Activated naive CD8-positive, alpha-beta T cell treated with anti-CD3 and anti-CD28 coated beads, Interleukin-2, amount 50 U/mL, for 24 hours (primary cell): ENCODE measurements around the gene OAS2.
"Not testable (repeated sequence)": the region's sequence is repeated elsewhere in the genome, so short reads cannot be mapped to it uniquely, and the experiment has no call there.

Experiments used
- ATAC-seq: fragments of 150-1000 bp; cut with Tn5 transposase; one replicate; pipeline ENCODE4 v1.10.0; 2021
- DNase-seq: peaks from one replicate; pipeline ENCODE4 v3.0.0; 2021
- H3K27ac Mint-ChIP-seq: one replicate; pipeline ENCODE4 v1.8.0; 2021; ENCODE audit warnings: mild to moderate bottlenecking, mixed read lengths
- H3K27me3 Mint-ChIP-seq: one replicate; pipeline ENCODE4 v1.8.0; 2021; ENCODE audit warnings: mixed read lengths
- H3K36me3 Mint-ChIP-seq: one replicate; pipeline ENCODE4 v1.8.0; 2021; ENCODE audit warnings: low read depth, mixed read lengths
- H3K4me1 Mint-ChIP-seq: one replicate; pipeline ENCODE4 v1.8.0; 2021; ENCODE audit warnings: mixed read lengths
- H3K4me3 Mint-ChIP-seq: one replicate; pipeline ENCODE4 v1.8.0; 2021; ENCODE audit warnings: mild to moderate bottlenecking, moderate library complexity, mixed read lengths
- H3K9me3 Mint-ChIP-seq: one replicate; pipeline ENCODE4 v1.8.0; 2021; ENCODE audit warnings: mixed read lengths

Gene OAS2

DNA sequence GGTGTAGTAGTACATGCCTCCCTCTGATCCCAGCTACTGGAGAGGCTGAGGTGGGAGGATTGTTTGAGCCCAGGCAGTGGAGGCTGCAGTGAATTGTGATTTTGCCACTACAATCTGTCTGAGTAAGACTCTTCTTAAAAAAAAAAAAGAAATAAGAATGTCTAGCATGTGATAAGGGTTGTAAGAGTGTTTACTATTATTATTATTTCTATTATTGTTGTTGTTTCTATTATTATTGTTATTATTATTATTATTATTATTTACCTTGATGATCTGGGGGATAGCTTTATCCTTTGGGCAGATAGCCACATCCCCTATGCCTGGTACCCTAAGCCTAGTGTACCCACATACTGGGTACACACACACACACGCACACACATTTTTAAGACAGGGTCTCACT, 35.7 kb upstream of the OAS2 start:
- no peaks in the 10 kb centered on the region for H3K27me3 Mint-ChIP-seq
- no peaks in the 10 kb centered on the region for H3K9me3 Mint-ChIP-seq
- DNase-seq (no peak), ATAC-seq (no peak)
- H3K4me1 Mint-ChIP-seq: peaks cover 23% of the 10 kb centered on the region
- no peak overlapping the region for H3K27ac Mint-ChIP-seq
- H3K36me3 Mint-ChIP-seq: peaks cover 16% of the 10 kb centered on the region
- H3K4me3 Mint-ChIP-seq: no peak overlapping the region

- H3K27me3 Mint-ChIP-seq: no peaks in the 10 kb centered on the region
- no peak overlapping the region for H3K27ac Mint-ChIP-seq
- ATAC-seq: no peak
- H3K36me3 Mint-ChIP-seq: peaks cover 21% of the 10 kb centered on the region
- no peaks in the 10 kb centered on the region for H3K9me3 Mint-ChIP-seq
- no peak overlapping the region for H3K4me3 Mint-ChIP-seq
- peaks cover 13% of the 10 kb centered on the region for H3K4me1 Mint-ChIP-seq
- DNase-seq: no peak
Measured at GRCh38 chr12:112944024-112944690, 34.2 kb upstream of the OAS2 start.

GRCh38 chr12:112945515-112945914, 32.8 kb upstream of the OAS2 start:
- ATAC-seq (no peak), DNase-seq (no peak)
- no peak overlapping the region for H3K27ac Mint-ChIP-seq
- no peak overlapping the region for H3K4me3 Mint-ChIP-seq
- peaks cover under 1% of the 10 kb centered on the region for H3K4me1 Mint-ChIP-seq
- H3K36me3 Mint-ChIP-seq: peaks cover 22% of the 10 kb centered on the region
- H3K9me3 Mint-ChIP-seq: no peaks in the 10 kb centered on the region
- no peaks in the 10 kb centered on the region for H3K27me3 Mint-ChIP-seq

- Mint-ChIP-seq H3K36me3 (peaks cover 29% of the 10 kb centered on the region), H3K9me3 (no peaks in the 10 kb centered on the region), H3K4me1 (no peaks in the 10 kb centered on the region), H3K27me3 (no peaks in the 10 kb centered on the region), H3K27ac (no peak overlapping the region), H3K4me3 (no peak overlapping the region)
- DNase-seq (no peak), ATAC-seq (no peak)
Measured at GRCh38 chr12:112946236-112947000, 31.9 kb upstream of the OAS2 start.

DNA sequence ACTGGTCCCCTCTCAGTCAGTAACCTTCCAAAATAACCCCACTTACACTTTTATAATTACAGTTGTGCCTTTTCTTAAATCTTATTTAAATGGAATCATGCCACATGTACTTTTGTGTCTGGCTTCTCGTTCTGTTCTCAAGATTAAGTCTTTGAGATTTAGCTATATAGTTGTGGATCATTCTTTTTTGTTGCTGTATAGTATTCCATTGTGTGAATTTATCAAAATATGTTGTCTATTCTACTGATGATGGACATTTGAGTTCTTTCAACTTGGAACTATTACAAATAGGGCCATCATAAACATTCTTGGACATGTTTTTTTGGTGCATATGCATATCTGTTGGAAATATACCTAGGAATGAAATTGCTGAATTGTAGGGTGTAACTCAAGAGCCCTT, 31.0 kb upstream of the OAS2 start:
- Mint-ChIP-seq H3K4me1 (no peaks in the 10 kb centered on the region), H3K27ac (no peak overlapping the region), H3K27me3 (no peaks in the 10 kb centered on the region), H3K36me3 (peaks cover 34% of the 10 kb centered on the region), H3K4me3 (no peak overlapping the region), H3K9me3 (no peaks in the 10 kb centered on the region)
- DNase-seq: no peak
- no peak for ATAC-seq

DNA sequence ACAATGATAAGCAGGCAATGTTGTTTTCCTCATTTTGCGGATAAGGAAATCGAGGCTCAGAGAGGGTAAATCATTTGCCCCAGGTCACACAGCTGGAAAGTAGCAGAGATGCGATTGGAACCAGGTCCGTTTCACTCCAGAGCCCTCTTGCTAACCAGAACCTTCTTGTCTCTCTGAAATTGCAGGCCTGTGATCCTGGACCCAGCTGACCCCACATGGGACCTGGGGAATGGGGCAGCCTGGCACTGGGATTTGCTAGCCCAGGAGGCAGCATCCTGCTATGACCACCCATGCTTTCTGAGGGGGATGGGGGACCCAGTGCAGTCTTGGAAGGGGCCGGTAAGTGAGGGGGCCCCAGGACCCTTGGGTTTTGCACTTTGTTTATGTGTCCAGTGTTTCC, 30.6 kb upstream of the OAS2 start:
- Mint-ChIP-seq H3K4me1 (no peaks in the 10 kb centered on the region), H3K27me3 (no peaks in the 10 kb centered on the region), H3K4me3 (no peak overlapping the region), H3K36me3 (peaks cover 38% of the 10 kb centered on the region), H3K9me3 (no peaks in the 10 kb centered on the region), H3K27ac (no peak overlapping the region)
- DNase-seq (no peak), ATAC-seq (no peak)

GRCh38 chr12:112948806-112949205, 29.5 kb upstream of the OAS2 start:
- no peak overlapping the region for H3K4me3 Mint-ChIP-seq
- H3K27me3 Mint-ChIP-seq: no peaks in the 10 kb centered on the region
- no peak overlapping the region for H3K27ac Mint-ChIP-seq
- H3K4me1 Mint-ChIP-seq: no peaks in the 10 kb centered on the region
- H3K36me3 Mint-ChIP-seq: peaks cover 43% of the 10 kb centered on the region
- ATAC-seq: no peak
- DNase-seq: no peak
- no peaks in the 10 kb centered on the region for H3K9me3 Mint-ChIP-seq

GRCh38 chr12:112950701-112951100, 27.6 kb upstream of the OAS2 start:
- no peak overlapping the region for H3K27ac Mint-ChIP-seq
- H3K4me1 Mint-ChIP-seq: no peaks in the 10 kb centered on the region
- H3K9me3 Mint-ChIP-seq: no peaks in the 10 kb centered on the region
- ATAC-seq: no peak
- no peak for DNase-seq
- no peaks in the 10 kb centered on the region for H3K27me3 Mint-ChIP-seq
- H3K4me3 Mint-ChIP-seq: no peak overlapping the region
- H3K36me3 Mint-ChIP-seq: peaks cover 45% of the 10 kb centered on the region

DNA sequence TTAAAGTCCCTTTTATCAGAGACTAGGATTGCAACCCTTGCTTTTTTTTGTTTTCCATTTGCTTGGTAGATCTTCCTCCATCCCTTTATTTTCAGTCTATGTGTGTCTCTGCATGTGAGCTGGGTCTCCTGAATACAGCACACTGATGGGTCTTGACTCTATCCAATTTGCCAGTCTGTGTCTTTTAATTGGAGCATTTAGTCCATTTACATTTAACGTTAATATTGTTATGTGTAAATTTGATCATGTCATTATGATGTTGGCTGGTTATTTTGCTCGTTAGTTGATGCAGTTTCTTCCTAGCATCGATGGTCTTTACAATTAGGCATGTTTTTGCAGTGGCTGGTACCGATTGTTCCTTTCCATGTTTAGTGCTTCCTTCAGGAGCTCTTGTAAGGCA, 21.2 kb upstream of the OAS2 start:
- not testable (repeated sequence) for H3K4me3 Mint-ChIP-seq, H3K27me3 Mint-ChIP-seq, H3K4me1 Mint-ChIP-seq, H3K27ac Mint-ChIP-seq, DNase-seq, ATAC-seq, H3K9me3 Mint-ChIP-seq
- H3K36me3 Mint-ChIP-seq: peaks cover 67% of the 10 kb centered on the region

GRCh38 chr12:112961074-112961473, 17.2 kb upstream of the OAS2 start:
- no peak for DNase-seq
- ATAC-seq: no peak
- no peak overlapping the region for H3K27ac Mint-ChIP-seq
- no peaks in the 10 kb centered on the region for H3K4me1 Mint-ChIP-seq
- peaks cover 3% of the 10 kb centered on the region for H3K9me3 Mint-ChIP-seq
- no peak overlapping the region for H3K4me3 Mint-ChIP-seq
- H3K36me3 Mint-ChIP-seq: peaks cover 58% of the 10 kb centered on the region
- no peaks in the 10 kb centered on the region for H3K27me3 Mint-ChIP-seq

- H3K4me3 Mint-ChIP-seq: no peak overlapping the region
- no peaks in the 10 kb centered on the region for H3K4me1 Mint-ChIP-seq
- H3K27me3 Mint-ChIP-seq: no peaks in the 10 kb centered on the region
- H3K27ac Mint-ChIP-seq: no peak overlapping the region
- H3K36me3 Mint-ChIP-seq: peaks cover 54% of the 10 kb centered on the region
- peaks cover 3% of the 10 kb centered on the region for H3K9me3 Mint-ChIP-seq
- no peak for DNase-seq
- no peak for ATAC-seq
Measured at GRCh38 chr12:112961536-112961935, 16.8 kb upstream of the OAS2 start.

- H3K4me3 Mint-ChIP-seq: no peak overlapping the region
- H3K27ac Mint-ChIP-seq: no peak overlapping the region
- no peaks in the 10 kb centered on the region for H3K4me1 Mint-ChIP-seq
- peaks cover 46% of the 10 kb centered on the region for H3K36me3 Mint-ChIP-seq
- ATAC-seq (no peak), DNase-seq (no peak)
- peaks cover 3% of the 10 kb centered on the region for H3K9me3 Mint-ChIP-seq
- H3K27me3 Mint-ChIP-seq: no peaks in the 10 kb centered on the region
Measured at GRCh38 chr12:112962561-112962960, 15.8 kb upstream of the OAS2 start.

DNA sequence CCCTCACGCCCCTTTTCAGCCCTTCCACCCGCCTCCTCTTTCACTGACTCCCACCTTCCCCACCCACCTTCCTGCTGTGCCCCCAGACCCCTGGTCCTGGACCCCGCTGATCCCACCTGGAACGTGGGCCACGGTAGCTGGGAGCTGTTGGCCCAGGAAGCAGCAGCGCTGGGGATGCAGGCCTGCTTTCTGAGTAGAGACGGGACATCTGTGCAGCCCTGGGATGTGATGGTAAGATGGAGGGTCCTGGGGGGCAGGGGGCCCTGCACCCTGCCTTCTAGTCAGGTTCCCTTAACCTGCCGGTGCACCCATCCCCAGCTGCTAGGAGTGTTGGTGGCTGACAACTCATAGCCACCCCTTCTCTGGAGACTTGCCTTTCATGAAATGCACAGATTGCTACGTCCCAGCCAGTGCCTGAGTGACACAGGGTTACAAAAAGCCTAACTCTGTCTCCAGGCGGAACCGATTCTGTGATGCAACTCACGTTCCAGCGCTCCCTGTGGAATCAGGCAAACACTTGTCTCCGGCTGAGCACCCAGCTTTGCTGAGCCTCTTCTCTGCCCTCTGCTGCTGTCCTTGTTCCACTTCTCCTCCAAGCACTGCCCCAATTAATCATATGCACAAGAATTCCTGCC, 15.0 kb upstream of the OAS2 start:
- Mint-ChIP-seq H3K4me3 (no peak overlapping the region), H3K27me3 (no peaks in the 10 kb centered on the region), H3K36me3 (peaks cover 40% of the 10 kb centered on the region)

GRCh38 chr12:112964067-112964670, 14.2 kb upstream of the OAS2 start:
- ATAC-seq (no peak), DNase-seq (no peak)
- no peaks in the 10 kb centered on the region for H3K4me1 Mint-ChIP-seq
- no peak overlapping the region for H3K4me3 Mint-ChIP-seq
- no peaks in the 10 kb centered on the region for H3K27me3 Mint-ChIP-seq
- H3K36me3 Mint-ChIP-seq: peaks cover 38% of the 10 kb centered on the region
- no peak overlapping the region for H3K27ac Mint-ChIP-seq
- peaks cover 3% of the 10 kb centered on the region for H3K9me3 Mint-ChIP-seq

More for the DNA sequence above, 15.0 kb upstream of the OAS2 start:
- Mint-ChIP-seq H3K9me3 (peaks cover 3% of the 10 kb centered on the region), H3K27ac (no peak overlapping the region), H3K4me1 (no peaks in the 10 kb centered on the region)
- DNase-seq: no peak
- ATAC-seq: no peak

DNA sequence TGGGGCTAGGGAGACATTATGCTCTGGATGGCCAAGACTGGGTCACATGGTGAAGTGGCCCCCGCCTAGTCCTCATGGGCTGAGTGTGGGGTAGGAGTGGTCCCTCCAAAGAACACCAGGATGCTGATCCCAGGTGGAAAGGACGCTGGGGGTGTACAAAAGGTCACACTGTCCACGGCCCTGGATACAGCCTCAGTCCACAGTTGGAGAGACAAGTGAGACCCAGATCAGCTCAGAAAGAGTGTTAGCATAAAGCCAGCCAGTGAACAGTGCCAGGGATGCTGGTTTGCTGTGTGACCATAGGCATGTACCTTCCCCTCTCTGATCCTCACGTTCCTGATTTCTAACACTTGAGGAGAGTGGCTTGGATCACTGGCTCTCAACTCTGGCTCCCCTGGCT, 13.4 kb upstream of the OAS2 start:
- no peaks in the 10 kb centered on the region for H3K9me3 Mint-ChIP-seq
- H3K36me3 Mint-ChIP-seq: peaks cover 31% of the 10 kb centered on the region
- H3K4me3 Mint-ChIP-seq: no peak overlapping the region
- DNase-seq (no peak), ATAC-seq (no peak)
- no peaks in the 10 kb centered on the region for H3K27me3 Mint-ChIP-seq
- H3K27ac Mint-ChIP-seq: no peak overlapping the region
- H3K4me1 Mint-ChIP-seq: no peaks in the 10 kb centered on the region
